Measurements from ENCODE around the gene SLC45A1. TPM values are rescaled to one million over a fixed set of nuclear protein-coding genes. Genes with fewer than 3 reads are reported as not detected.

The SLC45A1 gene
- polyA plus RNA-seq, 3 donors, result 0.21 TPM; not detected in 2

- DNase-seq, result no peak
- Histone ChIP-seq H4K20me1 (ENCODE audit: insufficient read depth, low read length) (no peaks in the 10 kb centered on the region), H3K27ac (ENCODE audit: low read depth in 1 of 2, low read length in 2 of 2) (no peak overlapping the region), H3K79me2 (ENCODE audit: insufficient read depth, low read length) (no peaks in the 10 kb centered on the region), H3K36me3 (replicated peaks in 1 of 2; ENCODE audit: control insufficient read depth in 1 of 2, insufficient read depth in 2 of 2, low read length in 2 of 2) (no peaks in the 10 kb centered on the region), H3K4me1 (ENCODE audit: control insufficient read depth in 1 of 2, insufficient read depth in 2 of 2, low read length in 2 of 2) (no peaks in the 10 kb centered on the region), H3K9me3 (replicated peaks in 1 of 2; ENCODE audit: control insufficient read depth in 1 of 2, insufficient read depth in 1 of 2, low read length in 2 of 2) (no peaks in the 10 kb centered on the region), H3K4me3 (replicated peaks in 1 of 3; ENCODE audit: low read depth in 2 of 3, low read length in 3 of 3) (no peak overlapping the region), H3K4me2 (replicated peaks; ENCODE audit: extremely low read depth, low read length, poor library complexity, severe bottlenecking) (no peak overlapping the region), H2AFZ (ENCODE audit: insufficient read depth, low read depth, low read length, poor library complexity, severe bottlenecking) (no peak overlapping the region), H3K27me3 (ENCODE audit: control insufficient read depth in 2 of 2, insufficient read depth in 2 of 2, low read length in 2 of 2) (peaks cover 0 to 14% of the 10 kb centered on the region in 2 donors), H3K9ac (ENCODE audit: insufficient read depth, low read length, poor library complexity, severe bottlenecking) (no peak overlapping the region)
- no peak for TF ChIP-seq CTCF (IDR thresholded peaks at IDR 0.05)
- 88% methylated on average over 26 of the region's 32 CpGs for WGBS (ENCODE audit: insufficient coverage)
- intact Hi-C loops (cut with micrococcal nuclease), result no loop called here
- Mint-ChIP-seq H3K9me3 (peaks cover 0 to 2% (median 0%) of the 10 kb centered on the region in 7 donors), H3K4me3 (no peak overlapping the region), H3K4me1 (no peaks in the 10 kb centered on the region), H3K27ac (no peak overlapping the region), H3K36me3 (no peaks in the 10 kb centered on the region), H3K27me3 (ENCODE audit: low read depth in 3 of 3) (peaks cover 17 to 18% (median 18%) of the 10 kb centered on the region in 3 donors)
Measured at GRCh38 chr1:8324176-8324810, 6.4 kb downstream of the SLC45A1 start.

- Mint-ChIP-seq H3K27ac (no peak overlapping the region), H3K9me3 (peaks cover 0 to 2% (median 0%) of the 10 kb centered on the region in 7 donors), H3K27me3 (ENCODE audit: low read depth in 3 of 3) (peaks cover 3 to 14% (median 9%) of the 10 kb centered on the region in 3 donors), H3K36me3 (no peaks in the 10 kb centered on the region), H3K4me3 (no peak overlapping the region), H3K4me1 (no peaks in the 10 kb centered on the region)
- intact Hi-C loops (cut with micrococcal nuclease), result no loop called here
- H3K9ac ChIP-seq (ENCODE audit: insufficient read depth, low read length, poor library complexity, severe bottlenecking), result no peak overlapping the region
- no peak overlapping the region for H3K27ac ChIP-seq (ENCODE audit: low read depth in 1 of 2, low read length in 2 of 2)
- H3K27me3 ChIP-seq (ENCODE audit: control insufficient read depth in 2 of 2, insufficient read depth in 2 of 2, low read length in 2 of 2), result peaks cover 0 to 4% of the 10 kb centered on the region in 2 donors
- H3K79me2 ChIP-seq (ENCODE audit: insufficient read depth, low read length), result no peaks in the 10 kb centered on the region
- no peak overlapping the region for H3K4me3 ChIP-seq (replicated peaks in 1 of 3; ENCODE audit: low read depth in 2 of 3, low read length in 3 of 3)
- TF ChIP-seq CTCF (IDR thresholded peaks at IDR 0.05), result no peak
- H3K36me3 ChIP-seq (replicated peaks in 1 of 2; ENCODE audit: control insufficient read depth in 1 of 2, insufficient read depth in 2 of 2, low read length in 2 of 2), result no peaks in the 10 kb centered on the region
- H2AFZ ChIP-seq (ENCODE audit: insufficient read depth, low read depth, low read length, poor library complexity, severe bottlenecking), result no peak overlapping the region
- no peaks in the 10 kb centered on the region for H3K4me1 ChIP-seq (ENCODE audit: control insufficient read depth in 1 of 2, insufficient read depth in 2 of 2, low read length in 2 of 2)
- WGBS (ENCODE audit: insufficient coverage), result 97% methylated on average over 18 of the region's 21 CpGs
- DNase-seq, result no peak
- no peaks in the 10 kb centered on the region for H3K9me3 ChIP-seq (replicated peaks in 1 of 2; ENCODE audit: control insufficient read depth in 1 of 2, insufficient read depth in 1 of 2, low read length in 2 of 2)
- H3K4me2 ChIP-seq (replicated peaks; ENCODE audit: extremely low read depth, low read length, poor library complexity, severe bottlenecking), result no peak overlapping the region
- H4K20me1 ChIP-seq (ENCODE audit: insufficient read depth, low read length), result no peaks in the 10 kb centered on the region
Measured at GRCh38 chr1:8325771-8326170, 7.9 kb downstream of the SLC45A1 start.
